Measurements from ENCODE around the gene EIF4B.

The EIF4B gene

DNA sequence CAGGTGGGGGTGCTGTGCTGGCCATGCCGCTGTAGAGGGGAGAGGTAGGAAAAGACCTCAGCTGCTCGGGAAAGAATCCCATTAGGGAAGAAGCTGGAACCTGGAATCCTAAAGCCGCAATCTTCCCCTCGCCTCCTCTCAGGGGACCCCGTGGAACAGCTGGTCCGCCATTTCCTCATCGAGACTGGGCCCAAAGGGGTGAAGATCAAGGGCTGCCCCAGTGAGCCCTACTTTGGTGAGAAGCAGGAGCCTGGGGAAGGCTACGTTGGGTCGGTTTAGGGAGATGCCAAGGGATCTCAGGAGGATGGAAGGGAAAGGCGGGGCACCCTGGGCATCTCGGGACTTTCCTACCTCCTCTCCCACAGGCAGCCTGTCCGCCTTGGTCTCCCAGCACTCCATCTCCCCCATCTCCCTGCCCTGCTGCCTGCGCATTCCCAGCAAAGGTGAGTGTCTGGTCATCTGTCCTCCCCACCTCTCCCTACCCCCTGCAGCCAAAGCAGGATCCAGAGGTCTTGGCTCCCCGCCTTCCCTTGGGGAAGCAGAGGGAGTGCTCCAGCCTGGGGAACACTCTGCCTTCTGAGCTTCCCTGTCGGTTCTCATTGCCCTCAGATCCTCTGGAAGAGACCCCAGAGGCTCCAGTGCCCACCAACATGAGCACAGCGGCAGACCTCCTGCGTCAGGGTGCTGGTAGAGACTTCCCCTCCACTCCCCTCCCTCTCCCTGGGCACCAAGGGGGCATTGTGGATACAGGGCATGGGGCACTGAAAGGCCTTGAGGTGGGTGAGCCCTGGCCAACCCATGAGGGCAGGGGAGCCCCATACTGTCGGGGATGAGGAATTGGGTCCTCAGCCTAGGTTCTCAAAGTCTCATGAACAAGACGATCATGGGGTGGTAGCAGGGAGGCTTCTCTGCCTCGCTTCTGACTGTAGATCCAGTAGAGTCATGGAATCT lies 56.0 kb downstream of the EIF4B start:
- H3K4me1 ChIP-seq (ENCODE audit: control insufficient read depth in 1 of 2, insufficient read depth in 2 of 2, low read length in 2 of 2): peaks cover 10 to 57% of the 10 kb centered on the region in 2 donors
- H3K9me3 ChIP-seq (ENCODE audit: control insufficient read depth in 1 of 2, low read length in 2 of 2): no peaks in the 10 kb centered on the region
- H3K27me3 ChIP-seq (ENCODE audit: low read depth, low read length): no peaks in the 10 kb centered on the region
- peak overlapping the region; percentile 9 for H3K27ac ChIP-seq (ENCODE audit: low read length)
- H3K4me3 ChIP-seq (ENCODE audit: low read depth in 1 of 2, low read length in 2 of 2): no peak overlapping the region
- peaks cover 27 to 46% of the 10 kb centered on the region in 2 donors for H3K36me3 ChIP-seq (ENCODE audit: control insufficient read depth in 1 of 2, insufficient read depth in 2 of 2, low read length in 2 of 2)

DNA sequence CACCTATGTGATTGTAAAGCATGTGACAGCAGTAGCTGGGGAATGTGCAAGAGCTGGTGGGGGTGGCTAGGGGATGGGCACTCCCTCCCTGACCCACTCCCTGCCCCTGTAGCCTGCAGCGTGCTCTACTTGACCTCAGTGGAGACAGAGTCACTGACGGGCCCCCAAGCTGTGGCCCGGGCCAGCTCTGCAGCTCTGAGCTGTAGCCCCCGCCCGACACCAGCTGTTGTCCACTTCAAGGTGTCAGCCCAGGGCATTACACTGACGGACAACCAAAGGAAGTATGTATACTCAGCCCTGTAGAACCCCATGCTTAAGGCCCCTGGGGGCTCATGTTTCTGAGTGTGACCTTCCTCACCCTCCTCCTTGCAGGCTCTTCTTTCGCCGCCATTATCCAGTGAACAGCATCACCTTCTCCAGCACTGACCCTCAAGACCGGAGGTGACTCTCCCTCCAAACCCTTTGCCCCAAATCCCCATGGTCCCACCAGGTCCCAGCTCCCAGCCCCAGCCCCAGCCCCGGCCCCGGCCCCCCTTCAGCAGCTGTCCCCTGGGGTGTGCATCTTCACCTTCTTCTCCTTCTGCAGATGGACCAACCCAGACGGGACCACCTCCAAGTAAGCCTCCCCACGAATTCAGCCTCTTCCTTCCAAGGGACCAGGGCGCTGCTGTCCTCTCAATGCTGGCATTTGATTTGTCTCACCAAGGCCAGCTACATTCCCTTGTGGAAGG lies 56.9 kb downstream of the EIF4B start:
- Histone ChIP-seq H3K27me3 (ENCODE audit: low read depth, low read length) (no peaks in the 10 kb centered on the region), H3K27ac (ENCODE audit: low read length) (no peak overlapping the region), H3K9me3 (ENCODE audit: control insufficient read depth in 1 of 2, low read length in 2 of 2) (no peaks in the 10 kb centered on the region), H3K36me3 (ENCODE audit: control insufficient read depth in 1 of 2, insufficient read depth in 2 of 2, low read length in 2 of 2) (peaks cover 19 to 48% of the 10 kb centered on the region in 2 donors), H3K4me1 (ENCODE audit: control insufficient read depth in 1 of 2, insufficient read depth in 2 of 2, low read length in 2 of 2) (peaks cover 10 to 57% of the 10 kb centered on the region in 2 donors), H3K4me3 (ENCODE audit: low read depth in 1 of 2, low read length in 2 of 2) (no peak overlapping the region)

DNA sequence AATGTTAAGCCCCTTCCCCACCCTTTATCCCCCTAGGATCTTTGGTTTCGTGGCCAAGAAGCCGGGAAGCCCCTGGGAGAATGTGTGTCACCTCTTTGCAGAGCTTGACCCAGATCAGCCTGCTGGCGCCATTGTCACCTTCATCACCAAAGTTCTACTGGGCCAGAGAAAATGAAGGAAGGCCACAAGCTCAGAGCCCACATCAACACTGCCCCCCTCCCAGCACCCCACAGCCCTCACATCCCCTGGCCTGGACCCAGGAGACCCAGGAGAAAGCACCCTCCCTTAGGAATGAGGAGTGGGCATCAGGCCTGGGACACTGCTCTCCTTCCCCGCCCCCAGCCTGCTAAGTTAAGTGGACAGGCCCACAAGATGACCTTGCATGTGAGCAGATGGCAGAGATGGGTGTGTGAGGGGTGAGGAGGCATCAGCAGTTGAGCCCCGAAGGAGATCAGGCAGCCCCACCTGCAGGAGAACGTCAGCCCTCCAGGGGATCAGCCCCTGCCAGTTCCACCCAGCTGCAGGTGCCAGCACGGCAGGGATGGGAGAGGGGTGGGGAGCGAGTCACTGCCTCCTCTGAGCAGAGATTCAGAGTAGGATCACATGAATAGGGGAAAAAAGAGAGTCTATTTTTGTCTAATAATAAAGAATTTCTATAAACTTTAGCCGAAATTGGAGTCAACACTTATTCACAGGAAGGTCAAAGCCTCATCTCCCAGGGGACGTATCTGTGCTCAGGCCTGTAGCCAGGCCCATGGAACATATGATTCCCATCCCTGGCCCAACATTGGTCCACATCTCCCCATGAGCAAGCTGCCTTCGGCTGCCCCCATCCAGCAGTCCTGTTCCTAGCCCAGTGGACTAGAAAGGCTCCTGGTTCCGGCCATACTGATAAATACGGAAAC lies 57.7 kb downstream of the EIF4B start:
- H3K27me3 ChIP-seq (ENCODE audit: low read depth, low read length): no peaks in the 10 kb centered on the region
- peaks cover 17 to 43% of the 10 kb centered on the region in 2 donors for H3K36me3 ChIP-seq (ENCODE audit: control insufficient read depth in 1 of 2, insufficient read depth in 2 of 2, low read length in 2 of 2)
- peaks cover 10 to 58% of the 10 kb centered on the region in 2 donors for H3K4me1 ChIP-seq (ENCODE audit: control insufficient read depth in 1 of 2, insufficient read depth in 2 of 2, low read length in 2 of 2)
- H3K9me3 ChIP-seq (ENCODE audit: control insufficient read depth in 1 of 2, low read length in 2 of 2): no peaks in the 10 kb centered on the region
- H3K4me3 ChIP-seq (ENCODE audit: low read depth in 1 of 2, low read length in 2 of 2): no peak overlapping the region
- peak overlapping the region; percentile 14 for H3K27ac ChIP-seq (ENCODE audit: low read length)

GRCh38 chr12:53064613-53065436 lies 58.6 kb downstream of the EIF4B start:
- H3K27me3 ChIP-seq (ENCODE audit: low read depth, low read length): no peaks in the 10 kb centered on the region
- peak overlapping the region; percentile 14 for H3K27ac ChIP-seq (ENCODE audit: low read length)
- no peak overlapping the region for H3K4me3 ChIP-seq (ENCODE audit: low read depth in 1 of 2, low read length in 2 of 2)
- H3K4me1 ChIP-seq (ENCODE audit: control insufficient read depth in 1 of 2, insufficient read depth in 2 of 2, low read length in 2 of 2): peaks cover 10 to 65% of the 10 kb centered on the region in 2 donors
- no peaks in the 10 kb centered on the region for H3K9me3 ChIP-seq (ENCODE audit: control insufficient read depth in 1 of 2, low read length in 2 of 2)
- H3K36me3 ChIP-seq (ENCODE audit: control insufficient read depth in 1 of 2, insufficient read depth in 2 of 2, low read length in 2 of 2): peaks cover 25 to 37% of the 10 kb centered on the region in 2 donors

DNA sequence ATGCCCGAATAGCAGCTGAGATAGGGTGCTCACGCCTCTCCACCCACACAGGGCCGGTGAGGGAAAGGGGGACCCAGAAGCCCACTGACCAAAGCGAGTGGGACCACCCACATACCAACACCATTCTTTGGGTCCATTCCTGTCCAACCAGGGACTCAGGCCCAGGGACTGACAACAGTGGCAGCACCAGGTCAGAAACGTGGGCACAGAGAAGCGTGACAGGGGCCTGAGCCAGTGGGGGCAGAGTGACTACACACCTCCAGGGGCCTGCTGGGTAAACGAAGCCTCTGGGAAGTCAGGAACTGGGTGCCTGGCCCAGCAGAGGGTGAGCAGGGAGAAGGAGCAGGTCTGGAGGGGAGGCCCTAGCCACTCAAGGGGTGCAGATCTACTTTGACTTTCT lies 59.2 kb downstream of the EIF4B start:
- Histone ChIP-seq H3K4me3 (ENCODE audit: low read depth in 1 of 2, low read length in 2 of 2) (no peak overlapping the region), H3K4me1 (ENCODE audit: control insufficient read depth in 1 of 2, insufficient read depth in 2 of 2, low read length in 2 of 2) (peaks cover 16 to 59% of the 10 kb centered on the region in 2 donors), H3K27ac (ENCODE audit: low read length) (peak overlapping the region; percentile 14), H3K27me3 (ENCODE audit: low read depth, low read length) (no peaks in the 10 kb centered on the region), H3K9me3 (ENCODE audit: control insufficient read depth in 1 of 2, low read length in 2 of 2) (no peaks in the 10 kb centered on the region), H3K36me3 (ENCODE audit: control insufficient read depth in 1 of 2, insufficient read depth in 2 of 2, low read length in 2 of 2) (peaks cover 30 to 34% of the 10 kb centered on the region in 2 donors)

- Histone ChIP-seq H3K36me3 (ENCODE audit: control insufficient read depth in 1 of 2, insufficient read depth in 2 of 2, low read length in 2 of 2) (peaks cover 30 to 34% of the 10 kb centered on the region in 2 donors), H3K4me3 (ENCODE audit: low read depth in 1 of 2, low read length in 2 of 2) (peak overlapping the region in 1 of 2 donors; percentile 11), H3K9me3 (ENCODE audit: control insufficient read depth in 1 of 2, low read length in 2 of 2) (no peaks in the 10 kb centered on the region), H3K27me3 (ENCODE audit: low read depth, low read length) (no peaks in the 10 kb centered on the region), H3K4me1 (ENCODE audit: control insufficient read depth in 1 of 2, insufficient read depth in 2 of 2, low read length in 2 of 2) (peaks cover 19 to 58% of the 10 kb centered on the region in 2 donors), H3K27ac (ENCODE audit: low read length) (peak overlapping the region; percentile 80)
Measured at GRCh38 chr12:53065975-53066931, 60.0 kb downstream of the EIF4B start.

DNA sequence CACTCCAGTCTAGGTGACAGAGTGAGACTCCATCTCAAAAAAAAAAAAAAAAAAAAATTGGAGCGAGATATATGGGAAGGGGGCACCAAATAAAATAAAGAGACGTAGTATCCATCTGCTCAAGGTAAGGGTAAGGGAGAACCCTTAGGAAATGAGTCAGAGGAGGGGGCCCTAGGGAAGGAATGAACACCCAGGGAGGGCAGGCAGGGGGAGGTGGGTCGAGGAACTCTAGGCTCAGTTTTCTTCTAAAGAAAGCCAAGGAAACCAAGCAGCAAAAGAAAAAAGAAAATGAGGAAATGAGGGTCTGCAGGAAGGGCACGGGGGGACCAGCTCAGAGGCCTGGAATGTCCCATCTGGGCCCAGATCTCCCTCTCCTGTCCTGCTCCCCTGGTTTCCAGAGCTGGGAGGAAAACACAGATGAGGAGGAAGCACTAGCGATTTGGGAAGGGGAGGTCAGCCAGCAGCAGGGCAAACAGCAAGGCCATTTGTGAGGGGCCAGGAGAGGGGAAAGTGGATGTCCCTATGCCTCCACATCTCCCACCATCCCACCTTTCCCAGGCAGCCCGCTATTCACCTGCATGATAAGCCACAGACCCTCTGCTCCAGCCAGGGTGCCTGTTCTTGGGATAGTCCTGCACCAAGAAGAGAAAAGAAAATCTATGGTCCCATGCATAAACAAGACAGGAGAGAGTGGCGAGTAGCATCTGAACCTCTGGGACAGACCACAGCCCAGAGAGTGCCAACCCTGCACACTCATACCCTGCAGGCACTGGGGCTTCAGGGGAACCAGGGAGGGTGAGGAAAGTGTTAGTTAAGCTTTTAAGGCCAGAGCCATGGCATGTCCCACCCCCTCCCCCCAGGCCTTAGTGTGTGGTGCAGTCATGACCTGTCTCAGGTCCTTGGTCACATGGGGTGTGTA lies 61.1 kb downstream of the EIF4B start:
- no peak overlapping the region for H3K4me3 ChIP-seq (ENCODE audit: low read depth in 1 of 2, low read length in 2 of 2)
- H3K9me3 ChIP-seq (ENCODE audit: control insufficient read depth in 1 of 2, low read length in 2 of 2): no peaks in the 10 kb centered on the region
- H3K27me3 ChIP-seq (ENCODE audit: low read depth, low read length): no peaks in the 10 kb centered on the region
- no peak overlapping the region for H3K27ac ChIP-seq (ENCODE audit: low read length)
- peaks cover 18 to 58% of the 10 kb centered on the region in 2 donors for H3K4me1 ChIP-seq (ENCODE audit: control insufficient read depth in 1 of 2, insufficient read depth in 2 of 2, low read length in 2 of 2)
- H3K36me3 ChIP-seq (ENCODE audit: control insufficient read depth in 1 of 2, insufficient read depth in 2 of 2, low read length in 2 of 2): peaks cover 24 to 32% of the 10 kb centered on the region in 2 donors

- H3K36me3 ChIP-seq (ENCODE audit: control insufficient read depth in 1 of 2, insufficient read depth in 2 of 2, low read length in 2 of 2): peaks cover 18 to 30% of the 10 kb centered on the region in 2 donors
- peaks cover 24 to 58% of the 10 kb centered on the region in 2 donors for H3K4me1 ChIP-seq (ENCODE audit: control insufficient read depth in 1 of 2, insufficient read depth in 2 of 2, low read length in 2 of 2)
Measured at GRCh38 chr12:53067993-53068770, 61.9 kb downstream of the EIF4B start.

More at GRCh38 chr12:53067993-53068770, 61.9 kb downstream of the EIF4B start:
- H3K27me3 ChIP-seq (ENCODE audit: low read depth, low read length): no peaks in the 10 kb centered on the region
- no peaks in the 10 kb centered on the region for H3K9me3 ChIP-seq (ENCODE audit: control insufficient read depth in 1 of 2, low read length in 2 of 2)
- no peak overlapping the region for H3K4me3 ChIP-seq (ENCODE audit: low read depth in 1 of 2, low read length in 2 of 2)
- H3K27ac ChIP-seq (ENCODE audit: low read length): peak overlapping the region; percentile 23

All from muscle layer of duodenum (tissue), 2 donors.